ENCODE measurements around the gene C1QTNF2.

- TF ChIP-seq POLR2AphosphoS5 (IDR thresholded peaks at IDR 0.05) (no peak), EP300 (IDR thresholded peaks at IDR 0.05) (no peak), CTCF (IDR thresholded peaks at IDR 0.05) (no peak), POLR2A (IDR thresholded peaks at IDR 0.05; ENCODE audit: low read depth) (no peak)
Observed at GRCh38 chr5:160298189-160298588, 72.2 kb downstream of the C1QTNF2 start.

Data from esophagus muscularis mucosa (tissue), 4 donors.